GM19455 (cell line): Measurements from ENCODE around the gene IRF9.
A peak's percentile ranks its signal among the peaks of the same experiment; 100 is the strongest.

Experiments used
- ATAC-seq: cut with Tn5 transposase; IDR thresholded peaks from one replicate; pipeline ENCODE4 v1.9.1; 2021; ENCODE audit not compliant: unreplicated experiment

IRF9 gene

GRCh38 chr14:24160850-24161804, at the start of gene IRF9:
Gene IRF9, plus strand, starts transcription at chr14:24161265. Its CDS starts 880 bp downstream, at chr14:24162145.
- ATAC-seq: peak; percentile 86

GRCh38 chr14:24113379-24113800, 47.7 kb upstream of the IRF9 start:
- no peak for ATAC-seq

GRCh38 chr14:24113801-24114531, 47.1 kb upstream of the IRF9 start:
- ATAC-seq: peak; percentile 32

GRCh38 chr14:24114532-24115421, 46.3 kb upstream of the IRF9 start, which contains the start of the genes DCAF11 and NRL:
Gene DCAF11, plus strand, starts transcription at chr14:24114777. Its CDS starts 818 bp downstream, at chr14:24115595.
Gene NRL, minus strand, starts transcription at chr14:24114949. Its CDS starts 32,101 bp downstream, at chr14:24082848.
- peak; percentile 89 for ATAC-seq

GRCh38 chr14:24115422-24116127, 45.5 kb upstream of the IRF9 start:
- ATAC-seq: no peak

GRCh38 chr14:24116128-24116814, 44.8 kb upstream of the IRF9 start:
- no peak for ATAC-seq

GRCh38 chr14:24117179-24117578, 43.9 kb upstream of the IRF9 start:
- no peak for ATAC-seq

GRCh38 chr14:24119691-24120090, 41.4 kb upstream of the IRF9 start:
- no peak for ATAC-seq

- no peak for ATAC-seq
Observed at GRCh38 chr14:24121210-24121609, 39.9 kb upstream of the IRF9 start.

- no peak for ATAC-seq
Observed at GRCh38 chr14:24122416-24122815, 38.6 kb upstream of the IRF9 start.

GRCh38 chr14:24122898-24123297, 38.2 kb upstream of the IRF9 start:
- no peak for ATAC-seq

GRCh38 chr14:24123424-24124417, 37.3 kb upstream of the IRF9 start:
- ATAC-seq: no peak

- ATAC-seq: no peak
Observed at GRCh38 chr14:24126939-24127338, 34.1 kb upstream of the IRF9 start.

GRCh38 chr14:24127673-24128072, 33.4 kb upstream of the IRF9 start:
- no peak for ATAC-seq

- ATAC-seq: no peak
Observed at GRCh38 chr14:24129410-24129998, 31.6 kb upstream of the IRF9 start.

GRCh38 chr14:24130380-24130716, 30.7 kb upstream of the IRF9 start, which contains the start of gene FITM1:
Gene FITM1, plus strand, starts transcription at chr14:24130659. Its CDS starts 905 bp downstream, at chr14:24131564.
- ATAC-seq: no peak

GRCh38 chr14:24130717-24131548, 30.1 kb upstream of the IRF9 start:
- ATAC-seq: no peak
